SK-N-SH (cell line): ENCODE results near the gene EXOC8. TPM values are rescaled to one million over a fixed set of nuclear protein-coding genes. Genes with fewer than 3 reads are reported as not detected.

Experiments
- CTCF ChIA-PET: fragments of 300-600, 350-600 bp; formaldehyde crosslinking; extraction: SDS; loops from one replicate; lab custom pipeline; 2021; lab: Yijun Ruan, JAX
- POLR2A ChIA-PET: fragments of 350-600 bp; sonication (Branson Sonifier 250); formaldehyde crosslinking; extraction: SDS; loops from one replicate; lab custom pipeline; 2020; ENCODE audit warnings: antibody characterized with exemption, inconsistent platforms; lab: Yijun Ruan, JAX
- DNase-seq: peaks from one replicate; pipeline ENCODE4 v3.0.0; 2012
- H2AFZ ChIP-seq: fragments of 200-600 bp; sonication (generic); 2 replicates; pipeline ENCODE4 v1.8.1; 2016; ENCODE audit warnings: antibody characterized with exemption, mild to moderate bottlenecking, low read depth
- H3F3A ChIP-seq: fragments of 200-600 bp; sonication (generic); replicated peaks from 2 replicates; pipeline ENCODE3; 2016; ENCODE audit warnings: antibody characterized with exemption, mild to moderate bottlenecking; ENCODE audit not compliant: insufficient read depth
- H3K27ac ChIP-seq, 2 experiments: fragments of 200-500 bp in 1 of 2; fragments of 200-600 bp in 1 of 2; sonication (Bioruptor generic) in 1 of 2; sonication (generic), shearing (Covaris generic) in 1 of 2; 2 replicates each; pipeline versions ENCODE4 v1.5.1 to v1.6.1; 2014 to 2016; ENCODE audit warnings: low read depth in 2 of 2, inconsistent platforms in 1 of 2, low read length in 1 of 2, mild to moderate bottlenecking in 1 of 2, mixed read lengths in 1 of 2
- H3K27me3 ChIP-seq: fragments of 200-600 bp; sonication (generic), shearing (Covaris generic); 2 replicates; pipeline ENCODE4 v1.6.1; 2016; ENCODE audit warnings: mixed run types; ENCODE audit not compliant: insufficient read depth
- H3K36me3 ChIP-seq, 2 experiments: fragments of 200-500 bp in 1 of 2; fragments of 200-600 bp in 1 of 2; sonication (Bioruptor generic) in 1 of 2; sonication (generic) in 1 of 2; replicated peaks in 1 of 2; 2 replicates each; pipeline versions ENCODE3 to v1.5.1; 2014 to 2016; ENCODE audit warnings: low read length in 1 of 2, mild to moderate bottlenecking in 1 of 2; ENCODE audit not compliant: insufficient read depth in 2 of 2, control insufficient read depth in 1 of 2
- H3K4me1 ChIP-seq, 2 experiments: fragments of 200-500 bp in 1 of 2; fragments of 200-600 bp in 1 of 2; sonication (Bioruptor generic) in 1 of 2; sonication (generic), shearing (Covaris generic) in 1 of 2; 2 replicates each; pipeline versions ENCODE4 v1.5.1 to v1.6.1; 2014 to 2016; ENCODE audit warnings: low read depth in 1 of 2, low read length in 1 of 2, mixed run types in 1 of 2; ENCODE audit not compliant: insufficient read depth in 2 of 2, control insufficient read depth in 1 of 2
- H3K4me2 ChIP-seq: fragments of 200-600 bp; sonication (generic), shearing (Covaris generic); 2 replicates; pipeline ENCODE4 v1.6.1; 2017; ENCODE audit warnings: mixed run types
- H3K4me3 ChIP-seq, 2 experiments: fragments of 200-500 bp in 1 of 2; fragments of 200-600 bp in 1 of 2; sonication (Bioruptor generic) in 1 of 2; sonication (generic), shearing (Covaris generic) in 1 of 2; 2 replicates each; pipeline versions ENCODE4 v1.5.1 to v1.8.1; 2014 to 2016; ENCODE audit warnings: low read depth in 2 of 2, inconsistent platforms in 1 of 2, low read length in 1 of 2, mild to moderate bottlenecking in 1 of 2, mixed read lengths in 1 of 2, moderate library complexity in 1 of 2
- H3K79me2 ChIP-seq: fragments of 200-600 bp; sonication (generic); 2 replicates; pipeline ENCODE4 v1.8.1; 2017; ENCODE audit warnings: mild to moderate bottlenecking; ENCODE audit not compliant: insufficient read depth
- H3K9ac ChIP-seq: fragments of 200-600 bp; sonication (generic); 2 replicates; pipeline ENCODE4 v1.6.1; 2017; ENCODE audit warnings: mixed run types
- H3K9me2 ChIP-seq: fragments of 200-600 bp; sonication (generic); 2 replicates; pipeline ENCODE4 v1.6.1; 2017; ENCODE audit warnings: mixed run types
- H3K9me3 ChIP-seq: fragments of 200-600 bp; sonication (generic); 2 replicates; pipeline ENCODE4 v1.6.1; 2017; ENCODE audit warnings: mixed run types, mild to moderate bottlenecking, moderate library complexity
- H4K20me1 ChIP-seq: fragments of 200-600 bp; sonication (generic); 2 replicates; pipeline ENCODE4 v1.6.1; 2017; ENCODE audit warnings: mild to moderate bottlenecking, mixed run types; ENCODE audit not compliant: insufficient read depth
- ELF1 ChIP-seq: IDR thresholded peaks from 2 replicates; pipeline ENCODE4 v1.4.0; 2012
- EP300 ChIP-seq, 2 experiments: IDR thresholded peaks; 2 replicates each; pipeline versions ENCODE4 v1.4.0 to v1.6.1; 2012; ENCODE audit warnings: borderline replicate concordance in 1 of 2, low read depth in 1 of 2, low read length in 1 of 2
- EZH2phosphoT487 ChIP-seq: fragments of 200-600 bp; sonication (generic); IDR thresholded peaks from 2 replicates; pipeline ENCODE4 v1.6.1; 2017; ENCODE audit warnings: low read depth, mixed run types, mild to moderate bottlenecking, antibody characterized with exemption, moderate library complexity, borderline replicate concordance
- GATA2 ChIP-seq: sonication (generic); formaldehyde crosslinking; IDR thresholded peaks from 2 replicates; pipeline ENCODE4 v1.5.0; 2020; ENCODE audit warnings: mild to moderate bottlenecking, missing genetic modification reagents
- NRF1 ChIP-seq: IDR thresholded peaks from 2 replicates; pipeline ENCODE4 v1.6.1; 2012; ENCODE audit warnings: low read depth, mild to moderate bottlenecking, low read length
- POLR2AphosphoS5 ChIP-seq: IDR thresholded peaks from 2 replicates; pipeline ENCODE4 v1.6.1; 2012; ENCODE audit warnings: low read depth, low read length
- RAD21 ChIP-seq: IDR thresholded peaks from 2 replicates; pipeline ENCODE4 v1.6.1; 2012; ENCODE audit warnings: mild to moderate bottlenecking, low read length
- SMC3 ChIP-seq: IDR thresholded peaks from 2 replicates; pipeline ENCODE4 v1.6.1; 2012; ENCODE audit warnings: low read depth, low read length, improper control_type of control experiment
- TAF1 ChIP-seq: IDR thresholded peaks from 2 replicates; pipeline ENCODE4 v1.6.1; 2012; ENCODE audit warnings: low read depth, mild to moderate bottlenecking, low read length, moderate library complexity, borderline replicate concordance
- TCF12 ChIP-seq: IDR thresholded peaks from 2 replicates; pipeline ENCODE4 v1.4.0; 2012
- WGBS: methylation state at CpG from one replicate; pipeline ENCODE4 v1.1.6; 2017; ENCODE audit warnings: low lambda C conversion rate; 5-methylcytosine and 5-hydroxymethylcytosine counted together
- polyA plus RNA-seq, 3 experiments: library from polyadenylated mRNA; depleted of rRNA; stranded (reverse); fragments of >200 nt; gene quantifications; 2 replicates each; pipeline ENCODE4 v1.2.3, GENCODE V29; 2012
- TF ChIP-seq, protein P1 (sequence below): IDR thresholded peaks from 2 replicates; pipeline ENCODE4; 2012
- TF ChIP-seq, protein P2 (sequence below): fragments of 150-350 bp; IDR thresholded peaks from 2 replicates; pipeline ENCODE4 v1.6.1; 2017; ENCODE audit warnings: antibody characterized with exemption, low read length, low read depth, borderline replicate concordance
- TF ChIP-seq, protein P3 (sequence below): IDR thresholded peaks from 2 replicates; pipeline ENCODE4 v1.6.1; 2012; ENCODE audit warnings: mild to moderate bottlenecking, low read depth, low read length, moderate library complexity

EXOC8 gene
- polyA plus RNA-seq, 1 of the 3 experiments (the other 2 are of a cell fraction), result 2.1 TPM

DNA sequence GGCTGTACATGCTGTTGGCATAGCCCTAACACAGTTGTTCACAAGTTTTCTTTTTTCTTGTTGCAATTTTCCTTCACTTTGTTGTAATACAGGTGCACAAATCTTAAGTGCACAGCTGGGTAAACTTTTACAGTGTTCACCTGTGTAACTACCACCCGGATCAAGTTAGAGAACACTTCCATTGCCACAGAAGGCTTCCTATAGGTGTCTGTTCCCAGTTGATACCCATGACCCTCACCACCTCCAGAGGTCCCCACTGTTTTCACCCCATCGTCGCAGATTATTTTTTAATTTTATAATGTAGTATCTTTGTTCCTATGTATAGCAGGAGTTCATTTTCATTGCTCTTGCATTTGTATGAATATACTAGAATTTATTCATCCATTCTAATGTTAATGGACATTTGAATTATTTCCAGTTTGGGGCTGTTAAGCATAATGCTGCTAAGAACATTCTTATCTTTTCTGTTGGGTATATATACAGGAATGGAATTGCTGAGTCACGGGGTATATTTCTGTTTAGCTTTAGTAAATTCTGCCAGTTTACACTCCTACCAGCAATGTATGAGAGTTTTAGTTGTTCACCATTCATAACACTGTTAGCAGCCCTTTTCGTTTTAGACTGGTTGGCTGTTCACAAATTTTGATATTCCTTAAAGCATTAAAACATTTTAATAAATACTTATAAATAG is 16.8 kb upstream of the EXOC8 start:
- no peaks in the 10 kb centered on the region for H4K20me1 ChIP-seq
- no peaks in the 10 kb centered on the region; the same call in 1 of the 2 replicates for H3K79me2 ChIP-seq
- no peak overlapping the region for H3K9ac ChIP-seq
- no peak overlapping the region for H3K4me2 ChIP-seq
- WGBS, result 93% methylated on average over 5 of the region's 5 CpGs
- H3K27ac ChIP-seq, result no peak overlapping the region; a peak in 1 of 4 replicates
- H2AFZ ChIP-seq, result no peak overlapping the region
- H3K27me3 ChIP-seq, result no peaks in the 10 kb centered on the region
- peaks cover 5% of the 10 kb centered on the region for H3F3A ChIP-seq
- TF ChIP-seq RAD21 (no peak), POLR2AphosphoS5 (no peak), TCF12 (no peak), EP300 (IDR thresholded peaks at IDR 0.05; ENCODE audit: borderline replicate concordance in 1 of 2, low read depth in 1 of 2, low read length in 1 of 2) (no peak), TAF1 (no peak), NRF1 (no peak), ELF1 (no peak), GATA2 (no peak), EZH2phosphoT487 (no peak), SMC3 (no peak)
- TF ChIP-seq, protein P1, sequence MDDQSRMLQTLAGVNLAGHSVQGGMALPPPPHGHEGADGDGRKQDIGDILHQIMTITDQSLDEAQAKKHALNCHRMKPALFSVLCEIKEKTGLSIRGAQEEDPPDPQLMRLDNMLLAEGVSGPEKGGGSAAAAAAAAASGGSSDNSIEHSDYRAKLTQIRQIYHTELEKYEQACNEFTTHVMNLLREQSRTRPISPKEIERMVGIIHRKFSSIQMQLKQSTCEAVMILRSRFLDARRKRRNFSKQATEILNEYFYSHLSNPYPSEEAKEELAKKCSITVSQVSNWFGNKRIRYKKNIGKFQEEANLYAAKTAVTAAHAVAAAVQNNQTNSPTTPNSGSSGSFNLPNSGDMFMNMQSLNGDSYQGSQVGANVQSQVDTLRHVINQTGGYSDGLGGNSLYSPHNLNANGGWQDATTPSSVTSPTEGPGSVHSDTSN, result no peak
- TF ChIP-seq, protein P2, sequence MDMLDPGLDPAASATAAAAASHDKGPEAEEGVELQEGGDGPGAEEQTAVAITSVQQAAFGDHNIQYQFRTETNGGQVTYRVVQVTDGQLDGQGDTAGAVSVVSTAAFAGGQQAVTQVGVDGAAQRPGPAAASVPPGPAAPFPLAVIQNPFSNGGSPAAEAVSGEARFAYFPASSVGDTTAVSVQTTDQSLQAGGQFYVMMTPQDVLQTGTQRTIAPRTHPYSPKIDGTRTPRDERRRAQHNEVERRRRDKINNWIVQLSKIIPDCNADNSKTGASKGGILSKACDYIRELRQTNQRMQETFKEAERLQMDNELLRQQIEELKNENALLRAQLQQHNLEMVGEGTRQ, result no peak
- TF ChIP-seq, protein P3, sequence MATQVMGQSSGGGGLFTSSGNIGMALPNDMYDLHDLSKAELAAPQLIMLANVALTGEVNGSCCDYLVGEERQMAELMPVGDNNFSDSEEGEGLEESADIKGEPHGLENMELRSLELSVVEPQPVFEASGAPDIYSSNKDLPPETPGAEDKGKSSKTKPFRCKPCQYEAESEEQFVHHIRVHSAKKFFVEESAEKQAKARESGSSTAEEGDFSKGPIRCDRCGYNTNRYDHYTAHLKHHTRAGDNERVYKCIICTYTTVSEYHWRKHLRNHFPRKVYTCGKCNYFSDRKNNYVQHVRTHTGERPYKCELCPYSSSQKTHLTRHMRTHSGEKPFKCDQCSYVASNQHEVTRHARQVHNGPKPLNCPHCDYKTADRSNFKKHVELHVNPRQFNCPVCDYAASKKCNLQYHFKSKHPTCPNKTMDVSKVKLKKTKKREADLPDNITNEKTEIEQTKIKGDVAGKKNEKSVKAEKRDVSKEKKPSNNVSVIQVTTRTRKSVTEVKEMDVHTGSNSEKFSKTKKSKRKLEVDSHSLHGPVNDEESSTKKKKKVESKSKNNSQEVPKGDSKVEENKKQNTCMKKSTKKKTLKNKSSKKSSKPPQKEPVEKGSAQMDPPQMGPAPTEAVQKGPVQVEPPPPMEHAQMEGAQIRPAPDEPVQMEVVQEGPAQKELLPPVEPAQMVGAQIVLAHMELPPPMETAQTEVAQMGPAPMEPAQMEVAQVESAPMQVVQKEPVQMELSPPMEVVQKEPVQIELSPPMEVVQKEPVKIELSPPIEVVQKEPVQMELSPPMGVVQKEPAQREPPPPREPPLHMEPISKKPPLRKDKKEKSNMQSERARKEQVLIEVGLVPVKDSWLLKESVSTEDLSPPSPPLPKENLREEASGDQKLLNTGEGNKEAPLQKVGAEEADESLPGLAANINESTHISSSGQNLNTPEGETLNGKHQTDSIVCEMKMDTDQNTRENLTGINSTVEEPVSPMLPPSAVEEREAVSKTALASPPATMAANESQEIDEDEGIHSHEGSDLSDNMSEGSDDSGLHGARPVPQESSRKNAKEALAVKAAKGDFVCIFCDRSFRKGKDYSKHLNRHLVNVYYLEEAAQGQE, result no peak
- H3K4me3 ChIP-seq, result no peak overlapping the region
- no peak for DNase-seq
- ChIA-PET CTCF (interaction anchor here (1.0 to 2.9 kb wide), 5 partner anchors 17 to 249 kb away, joined by 3 to 7 read pairs (median 3); partner anchors contain the start of genes EXOC8 and SPRTN), POLR2A (no interaction called here)
- peaks cover 44 to 51% of the 10 kb centered on the region in 2 experiments for H3K36me3 ChIP-seq
- H3K9me2 ChIP-seq, result no peaks in the 10 kb centered on the region
- H3K4me1 ChIP-seq, result peaks cover 0 to 2% of the 10 kb centered on the region in 2 experiments; a peak in 1 of 4 replicates
- H3K9me3 ChIP-seq, result no peaks in the 10 kb centered on the region
